NCI-H526 treated with DMSO at 0.1 percent for 48 hours (cell line): ENCODE results near the gene SPPL2A.
"Not testable (repeated sequence)": the region's sequence is repeated elsewhere in the genome, so short reads cannot be mapped to it uniquely, and the experiment has no call there.

ENCODE experiments used
- DNase-seq: peaks from one replicate; lab custom pipeline; 2025; lab: John Stamatoyannopoulos, UW

Gene SPPL2A, protein sequence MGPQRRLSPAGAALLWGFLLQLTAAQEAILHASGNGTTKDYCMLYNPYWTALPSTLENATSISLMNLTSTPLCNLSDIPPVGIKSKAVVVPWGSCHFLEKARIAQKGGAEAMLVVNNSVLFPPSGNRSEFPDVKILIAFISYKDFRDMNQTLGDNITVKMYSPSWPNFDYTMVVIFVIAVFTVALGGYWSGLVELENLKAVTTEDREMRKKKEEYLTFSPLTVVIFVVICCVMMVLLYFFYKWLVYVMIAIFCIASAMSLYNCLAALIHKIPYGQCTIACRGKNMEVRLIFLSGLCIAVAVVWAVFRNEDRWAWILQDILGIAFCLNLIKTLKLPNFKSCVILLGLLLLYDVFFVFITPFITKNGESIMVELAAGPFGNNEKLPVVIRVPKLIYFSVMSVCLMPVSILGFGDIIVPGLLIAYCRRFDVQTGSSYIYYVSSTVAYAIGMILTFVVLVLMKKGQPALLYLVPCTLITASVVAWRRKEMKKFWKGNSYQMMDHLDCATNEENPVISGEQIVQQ

GRCh38 chr15:50765195-50765967, at the start of gene SPPL2A:
SPPL2A (minus strand) TSS chr15:50765706; CDS start chr15:50765533, 173 bp downstream.
- DNase-seq: peak; percentile 43

GRCh38 chr15:50814634-50815033, 49.1 kb upstream of the SPPL2A start:
- no peak for DNase-seq

- DNase-seq: no peak
Measured at GRCh38 chr15:50813865-50814264, 48.4 kb upstream of the SPPL2A start.

- no peak for DNase-seq
Measured at GRCh38 chr15:50813089-50813488, 47.6 kb upstream of the SPPL2A start.

DNA sequence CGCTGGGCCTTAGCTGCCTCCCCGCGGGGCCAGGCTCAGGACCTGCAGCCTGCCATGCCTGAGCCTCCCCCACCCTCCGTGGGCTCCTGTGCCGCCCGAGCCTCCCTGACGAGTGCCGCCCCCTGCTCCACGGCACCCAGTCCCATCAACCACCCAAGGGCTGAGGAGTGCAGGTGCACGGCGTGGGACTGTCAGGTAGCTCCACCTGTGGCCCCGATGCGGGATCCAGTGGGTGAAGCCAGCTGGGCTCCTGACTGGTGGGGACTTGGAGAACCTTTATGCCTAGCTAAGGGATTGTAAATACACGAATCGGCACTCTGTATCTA, 46.6 kb upstream of the SPPL2A start:
- not testable (repeated sequence) for DNase-seq

DNA sequence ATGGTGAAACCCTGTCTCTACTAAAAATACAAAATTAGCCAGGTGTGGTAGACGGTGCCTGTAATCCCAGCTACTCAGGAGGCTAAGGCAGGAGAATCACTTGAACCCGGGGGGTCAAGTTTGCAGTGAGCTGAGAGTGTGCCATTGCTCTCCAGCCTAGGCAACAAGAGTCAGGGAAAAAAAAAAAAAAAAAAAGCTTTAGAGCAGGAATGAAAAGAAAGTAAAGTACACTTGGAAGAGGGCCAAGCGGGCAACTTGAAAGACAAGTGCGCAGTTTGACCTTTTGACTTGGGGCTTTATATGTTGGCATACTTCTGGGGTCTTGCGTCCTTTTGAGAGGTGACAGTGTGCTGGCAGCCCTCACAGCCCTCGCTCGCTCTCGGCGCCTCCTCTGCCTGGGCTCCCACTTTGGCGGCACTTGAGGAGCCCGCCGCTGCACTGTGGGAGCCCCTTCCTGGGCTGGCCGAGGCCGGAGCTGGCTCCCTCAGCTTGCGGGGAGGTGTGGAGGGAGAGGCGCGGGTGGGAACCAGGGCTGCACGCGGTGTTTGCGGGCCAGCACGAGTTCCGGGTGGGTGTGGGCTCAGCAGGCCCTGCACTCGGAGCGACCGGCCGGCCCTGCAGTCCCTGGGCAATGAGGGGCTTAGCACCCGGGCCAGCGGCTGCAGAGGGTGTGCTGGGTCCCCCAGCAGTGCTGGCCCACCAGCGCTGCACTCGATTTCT, 46.1 kb upstream of the SPPL2A start:
- DNase-seq: not testable (repeated sequence)

GRCh38 chr15:50810128-50810527, 44.6 kb upstream of the SPPL2A start:
- no peak for DNase-seq

GRCh38 chr15:50808728-50809127, 43.2 kb upstream of the SPPL2A start:
- no peak for DNase-seq

DNA sequence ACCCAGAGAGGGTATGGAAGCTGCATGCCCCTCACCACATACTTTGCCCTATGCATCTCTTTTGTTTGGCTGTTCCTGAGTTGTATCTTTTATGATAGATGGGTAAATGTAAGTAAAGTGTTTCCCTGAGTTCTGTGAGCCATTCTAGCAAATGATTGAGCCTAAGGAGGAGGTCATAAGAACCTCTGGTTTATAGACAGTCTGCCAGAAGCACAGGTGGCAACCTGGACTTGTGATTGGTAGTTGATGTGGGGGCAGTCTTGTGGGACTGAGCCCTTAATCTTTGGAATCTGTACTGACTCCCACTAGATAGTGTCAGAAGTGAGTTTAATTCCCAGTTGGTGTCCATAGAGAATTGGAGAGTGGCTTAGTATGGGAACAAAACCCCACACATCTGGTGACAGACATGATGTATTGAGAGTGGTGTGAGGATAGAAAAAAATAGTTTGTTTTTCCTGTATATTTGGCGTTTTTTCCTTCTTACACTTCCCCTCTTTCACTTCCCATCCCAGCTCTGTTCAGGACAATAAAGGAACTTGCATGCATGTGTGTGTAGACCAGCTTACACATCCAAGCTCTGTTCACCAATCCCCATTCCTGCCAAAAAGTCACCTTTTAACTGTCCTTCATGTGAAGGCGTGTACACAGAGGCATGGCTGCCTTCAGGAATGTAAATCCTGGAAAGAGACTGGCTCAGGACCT, 38.1 kb upstream of the SPPL2A start:
- no peak for DNase-seq

DNA sequence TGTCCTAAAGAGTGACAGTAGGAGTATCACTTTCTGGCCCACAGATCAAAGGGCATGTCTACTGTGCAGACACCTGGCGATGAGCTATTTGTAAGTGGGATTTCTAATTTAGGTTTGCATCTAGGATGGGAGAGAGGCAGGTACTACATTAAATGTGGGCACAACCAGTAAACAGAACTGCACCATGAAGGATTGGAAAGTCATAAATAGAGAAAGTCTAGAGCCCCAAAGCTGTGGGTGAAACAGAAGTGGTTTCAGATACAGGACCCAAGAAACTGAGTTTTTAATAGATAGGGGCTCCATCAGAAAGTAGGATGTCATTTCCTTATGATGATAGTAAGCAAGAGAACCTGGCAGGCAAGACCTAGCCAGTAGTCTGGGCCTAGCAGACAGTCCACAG, 35.2 kb upstream of the SPPL2A start:
- DNase-seq: no peak

GRCh38 chr15:50798684-50799083, 33.2 kb upstream of the SPPL2A start:
- no peak for DNase-seq

DNA sequence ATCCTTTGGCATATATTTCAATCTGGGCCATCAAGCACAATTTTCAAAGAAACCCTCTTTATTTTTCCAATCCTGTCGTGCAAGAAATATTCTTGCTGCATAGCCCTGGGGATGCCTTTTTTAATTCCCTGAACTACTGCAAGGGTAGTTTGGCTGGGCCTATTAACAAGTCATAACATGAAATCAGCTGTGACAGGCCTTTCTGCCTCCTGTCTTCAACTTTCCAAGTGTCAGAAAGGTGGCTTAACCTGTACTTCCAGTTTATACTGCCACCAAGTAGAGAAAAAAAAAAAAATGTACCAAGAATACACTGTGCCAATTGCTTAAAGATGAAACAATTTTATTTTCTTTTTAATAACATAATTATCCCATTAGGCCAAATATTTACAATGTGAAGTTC, 32.4 kb upstream of the SPPL2A start:
- DNase-seq: no peak

- no peak for DNase-seq
Measured at GRCh38 chr15:50791486-50791885, 26.0 kb upstream of the SPPL2A start.

DNA sequence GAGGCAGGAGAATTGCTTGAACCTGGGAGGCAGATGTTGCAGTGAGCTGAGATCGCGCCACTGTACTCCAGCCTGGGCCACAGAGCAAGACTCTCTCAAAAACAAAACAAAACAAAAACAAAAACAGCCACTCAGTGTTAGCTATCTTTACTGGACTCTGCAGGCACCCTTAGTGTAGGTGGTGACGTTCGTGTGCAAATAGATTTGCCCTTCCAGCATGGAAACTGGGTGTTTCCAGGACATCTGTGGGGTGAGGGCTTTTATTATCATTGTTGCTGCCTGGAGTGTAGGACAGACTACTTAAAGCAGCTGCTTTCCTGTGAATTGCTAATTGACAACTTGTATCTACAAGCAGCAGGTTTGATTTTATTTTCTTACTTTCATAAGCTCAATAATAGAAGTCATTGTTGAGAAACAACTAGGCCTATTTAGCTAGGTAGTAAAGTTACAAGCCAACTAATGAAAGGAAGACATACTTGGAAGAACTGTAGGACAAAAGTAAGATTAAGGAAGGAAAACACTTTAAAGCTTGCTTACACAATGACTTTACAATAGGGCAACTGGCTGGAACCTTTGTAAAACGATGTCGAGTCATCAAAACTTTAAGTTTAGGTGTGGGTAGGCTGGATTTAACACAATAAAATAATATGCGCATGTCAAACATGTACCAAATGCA, 25.4 kb upstream of the SPPL2A start:
- no peak for DNase-seq

DNA sequence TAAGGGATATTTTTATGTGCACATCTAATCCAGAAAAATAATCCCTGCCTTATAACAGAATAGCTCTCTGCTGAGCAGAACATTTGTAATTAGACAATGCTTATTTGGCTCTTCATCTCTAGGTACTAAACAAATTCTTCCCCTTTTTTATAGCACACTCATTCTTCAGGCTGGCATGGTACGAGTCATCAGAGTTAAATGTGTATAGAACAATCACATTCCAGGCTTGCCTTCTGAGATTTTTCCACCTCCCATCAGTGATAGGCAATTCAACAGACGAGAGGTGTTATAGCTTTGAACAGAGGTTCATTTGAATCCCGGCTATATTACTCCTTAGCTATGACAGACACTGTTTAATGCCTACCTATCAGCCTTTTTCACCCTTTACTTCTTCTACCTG, 21.4 kb upstream of the SPPL2A start:
- no peak for DNase-seq

GRCh38 chr15:50786438-50786837, 20.9 kb upstream of the SPPL2A start:
- DNase-seq: no peak

DNA sequence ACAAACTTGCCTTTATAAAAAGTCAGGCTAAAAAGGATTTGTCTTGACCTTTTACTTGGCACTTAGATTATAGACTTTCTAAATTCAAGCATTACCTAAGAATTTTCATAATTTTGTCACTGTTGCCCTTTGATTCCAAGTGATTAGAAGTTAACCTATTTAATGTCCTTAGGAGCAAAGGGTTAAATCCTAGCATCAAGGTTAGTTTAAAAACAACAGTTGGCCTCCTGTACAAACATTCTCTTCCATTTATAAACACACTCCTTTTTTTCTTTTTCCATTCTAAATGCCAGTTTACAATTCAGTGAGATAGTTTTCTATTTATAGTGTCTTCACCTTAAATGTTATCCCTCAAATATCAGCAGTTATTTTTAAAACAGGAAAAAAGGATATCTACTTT, 18.4 kb upstream of the SPPL2A start:
- DNase-seq: no peak

DNA sequence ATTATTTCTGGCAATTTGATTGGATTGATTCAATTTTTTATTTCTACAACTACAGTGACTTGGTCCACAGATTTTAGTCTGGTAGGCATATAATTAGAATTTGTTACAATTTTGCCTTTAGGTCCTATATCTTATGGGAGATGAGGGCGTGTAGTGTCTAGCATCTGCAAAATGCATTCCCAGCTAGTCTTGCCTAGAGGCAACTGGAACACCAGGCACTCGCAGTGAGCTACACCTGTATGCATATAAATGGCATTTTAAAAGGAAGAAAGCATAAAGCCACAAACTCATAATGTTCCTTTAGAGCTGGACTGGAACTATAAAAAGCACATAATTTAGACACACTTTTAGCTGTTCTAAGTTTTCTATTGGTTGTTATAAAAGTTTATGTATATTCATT, 17.9 kb upstream of the SPPL2A start:
- DNase-seq: peak; percentile 66

DNA sequence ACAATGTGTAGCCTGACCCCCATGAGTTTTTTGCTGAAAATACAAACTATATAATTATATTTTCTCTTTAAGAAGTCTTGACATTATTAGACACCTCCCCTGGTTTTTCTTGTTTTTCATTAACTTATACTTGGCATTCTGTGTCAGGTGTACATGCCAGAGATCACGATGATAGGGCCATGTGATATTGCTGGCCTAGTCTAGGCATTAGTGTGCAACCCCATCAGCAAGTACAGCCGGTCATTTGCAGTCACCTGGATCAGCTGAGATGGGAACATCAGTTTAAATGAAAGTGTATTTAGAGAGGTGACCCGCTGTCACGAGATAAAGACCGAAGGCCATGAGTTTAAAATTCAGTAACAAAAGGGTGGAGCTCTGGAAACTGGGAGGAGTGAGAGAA, 12.6 kb upstream of the SPPL2A start:
- DNase-seq: no peak

DNA sequence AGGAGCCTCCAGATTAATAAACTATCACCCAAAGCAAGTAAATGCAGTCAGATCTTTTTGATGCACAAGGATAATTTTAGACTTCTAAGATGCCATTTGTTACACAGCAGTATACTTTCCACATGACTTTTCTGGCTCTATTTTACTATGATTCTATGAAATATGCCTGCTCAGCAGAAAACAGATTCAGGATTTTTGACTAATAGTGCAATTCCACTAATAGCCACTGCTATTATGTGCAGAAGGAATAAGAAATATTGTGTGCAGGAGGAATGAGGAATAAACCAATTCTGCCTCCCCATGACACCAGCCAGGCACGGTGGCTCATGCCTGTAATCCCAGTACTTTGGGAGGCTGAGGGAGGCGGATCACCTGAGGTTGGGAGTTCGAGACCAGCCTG, 11.5 kb upstream of the SPPL2A start:
- DNase-seq: no peak

- no peak for DNase-seq
Measured at GRCh38 chr15:50774450-50774849, 8.9 kb upstream of the SPPL2A start.
